K562 (cell line): ENCODE results near the gene ARHGAP9.

ENCODE experiments used
- BRD4 ChIP-seq: fragments of 200-600 bp; sonication (generic); IDR thresholded peaks from 2 replicates; pipeline ENCODE4 v1.6.1; 2017; ENCODE audit warnings: inconsistent platforms
- EZH2 ChIP-seq: IDR thresholded peaks from 2 replicates; pipeline ENCODE4 v1.6.1; 2012; ENCODE audit warnings: low read depth, mild to moderate bottlenecking, inconsistent platforms, low read length, borderline replicate concordance
- FOXK2 ChIP-seq, 2 experiments: fragments of 450-650 bp; IDR thresholded peaks in 1 of 2; conservative IDR thresholded peaks in 1 of 2; 2 replicates each; pipeline ENCODE4 v1.6.1; 2016; ENCODE audit warnings: low read depth in 2 of 2, mild to moderate bottlenecking in 1 of 2
- KLF10 ChIP-seq: fragments of 250-450 bp; sonication (Bioruptor Pico); IDR thresholded peaks from 2 replicates; pipeline ENCODE4 v1.6.1; 2021; ENCODE audit warnings: matching md5 sums
- POLR2A ChIP-seq: fragments of 450-650 bp; conservative IDR thresholded peaks from 2 replicates; pipeline ENCODE4 v1.6.1; 2016
- SIN3A ChIP-seq, 2 experiments: fragments of 150-350 bp in 1 of 2; IDR thresholded peaks; 2 replicates each; pipeline ENCODE4 v1.6.1; 2011 to 2016; ENCODE audit warnings: borderline replicate concordance in 2 of 2, low read depth in 2 of 2, low read length in 2 of 2, mild to moderate bottlenecking in 2 of 2, moderate library complexity in 2 of 2; ENCODE audit not compliant: control insufficient read depth in 1 of 2
- SMAD4 ChIP-seq: fragments of 250-450 bp; sonication (Bioruptor Pico); conservative IDR thresholded peaks from 2 replicates; pipeline ENCODE4 v1.8.0; 2021; ENCODE audit warnings: inconsistent platforms, mild to moderate bottlenecking, moderate library complexity
- SP2 ChIP-seq: IDR thresholded peaks from 2 replicates; pipeline ENCODE4 v1.6.1; 2011; ENCODE audit warnings: mild to moderate bottlenecking, low read depth, low read length, moderate library complexity; ENCODE audit not compliant: poor library complexity, severe bottlenecking; ENCODE audit errors: extremely low read depth
- TCF7 ChIP-seq: sonication (generic); IDR thresholded peaks from 2 replicates; pipeline ENCODE4 v1.6.1; 2016; ENCODE audit warnings: antibody characterized with exemption, borderline replicate concordance
- ZNF217 ChIP-seq: sonication (generic); formaldehyde crosslinking; IDR thresholded peaks from 2 replicates; pipeline ENCODE4 v1.8.0; 2022; ENCODE audit warnings: mild to moderate bottlenecking, missing genetic modification reagents
- ZNF24 ChIP-seq: fragments of 450-650 bp; IDR thresholded peaks from 2 replicates; pipeline ENCODE4 v1.6.1; 2016
- ZNF324 ChIP-seq: fragments of 250-450 bp; sonication (Bioruptor Pico); IDR thresholded peaks from 2 replicates; pipeline ENCODE4 v1.4.0; 2020; ENCODE audit warnings: mild to moderate bottlenecking
- TF ChIP-seq, protein P1 (sequence below), 2 experiments: IDR thresholded peaks in 1 of 2; conservative IDR thresholded peaks in 1 of 2; 2 replicates each; pipeline ENCODE4 v1.6.1; 2016; ENCODE audit warnings: low read depth in 2 of 2, mild to moderate bottlenecking in 1 of 2, missing compliant biosample characterization in 1 of 2, missing genetic modification characterization in 1 of 2, moderate library complexity in 1 of 2
- TF ChIP-seq, protein P2 (sequence below), 3 experiments: IDR thresholded peaks in 2 of 3; conservative IDR thresholded peaks in 1 of 3; 2 replicates each; pipeline ENCODE4 v1.5.1; 2011 to 2012; ENCODE audit warnings: low read length in 3 of 3, mild to moderate bottlenecking in 3 of 3, control low read depth in 2 of 3, improper control_type of control experiment in 1 of 3, inconsistent platforms in 1 of 3, low read depth in 1 of 3, mixed read lengths in 1 of 3, moderate library complexity in 1 of 3; ENCODE audit not compliant: insufficient read depth in 2 of 3

DNA sequence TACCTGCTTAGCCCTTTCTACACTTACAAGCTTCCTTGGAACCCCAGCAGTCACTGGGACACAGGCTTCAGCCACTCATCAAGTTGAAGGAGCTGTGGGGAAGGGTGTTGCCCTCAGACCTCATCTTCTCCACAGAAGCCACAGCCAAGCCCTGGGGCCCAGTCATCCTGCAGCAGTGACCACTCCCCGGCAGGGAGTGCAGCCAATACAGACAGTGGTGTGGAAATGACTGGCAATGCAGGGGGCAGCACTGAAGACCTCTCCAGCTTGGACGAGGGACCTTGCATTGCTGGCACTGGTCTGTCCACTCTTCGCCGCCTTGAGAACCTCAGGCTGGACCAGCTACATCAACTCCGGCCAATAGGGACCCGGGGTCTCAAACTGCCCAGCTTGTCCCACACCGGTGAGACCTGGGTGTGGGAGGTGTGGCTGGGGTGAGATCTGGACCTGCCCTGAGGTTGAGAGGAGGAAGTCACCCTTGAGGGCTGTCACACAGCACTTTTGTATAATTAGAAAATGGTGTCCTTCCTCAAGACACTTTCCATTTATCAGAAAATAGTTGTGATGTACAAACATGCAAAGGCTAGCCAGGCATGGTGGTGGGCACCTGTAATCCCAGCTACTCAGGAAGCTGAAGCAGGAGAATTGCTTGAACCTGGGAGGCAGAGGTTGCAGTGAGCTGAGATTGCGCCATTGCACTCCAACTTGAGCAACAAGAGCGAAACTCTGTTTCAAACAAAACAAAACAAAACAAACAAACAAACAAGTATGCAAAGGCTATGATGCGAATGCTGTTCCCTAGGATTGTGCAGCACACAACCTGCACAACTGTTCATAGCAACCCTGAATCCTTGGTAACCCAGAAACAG lies 10.1 kb downstream of the ARHGAP9 start:
- TF ChIP-seq BRD4 (no peak), TCF7 (no peak), EZH2 (no peak), FOXK2 (conservative IDR thresholded peaks at IDR 0.05 in 1 of 2, IDR thresholded peaks at IDR 0.05 in 1 of 2; ENCODE audit: low read depth in 2 of 2) (no peak), KLF10 (CRISPR knock-in tag) (no peak), SMAD4 (CRISPR knock-in tag) (no peak), ZNF324 (CRISPR knock-in tag) (no peak), ZNF24 (no peak), SIN3A (IDR thresholded peaks at IDR 0.05; ENCODE audit: borderline replicate concordance in 2 of 2, control insufficient read depth in 1 of 2, low read depth in 2 of 2, low read length in 2 of 2) (no peak), POLR2A (no peak), SP2 (no peak), ZNF217 (CRISPR knock-in tag) (no peak)
- TF ChIP-seq, protein P1, sequence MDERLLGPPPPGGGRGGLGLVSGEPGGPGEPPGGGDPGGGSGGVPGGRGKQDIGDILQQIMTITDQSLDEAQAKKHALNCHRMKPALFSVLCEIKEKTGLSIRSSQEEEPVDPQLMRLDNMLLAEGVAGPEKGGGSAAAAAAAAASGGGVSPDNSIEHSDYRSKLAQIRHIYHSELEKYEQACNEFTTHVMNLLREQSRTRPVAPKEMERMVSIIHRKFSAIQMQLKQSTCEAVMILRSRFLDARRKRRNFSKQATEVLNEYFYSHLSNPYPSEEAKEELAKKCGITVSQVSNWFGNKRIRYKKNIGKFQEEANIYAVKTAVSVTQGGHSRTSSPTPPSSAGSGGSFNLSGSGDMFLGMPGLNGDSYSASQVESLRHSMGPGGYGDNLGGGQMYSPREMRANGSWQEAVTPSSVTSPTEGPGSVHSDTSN (CRISPR knock-in tag; IDR thresholded peaks at IDR 0.05; ENCODE audit: low read depth) = no peak
- TF ChIP-seq, protein P1 (tag; conservative IDR thresholded peaks at IDR 0.05; ENCODE audit: low read depth) = no peak
- TF ChIP-seq, protein P2, sequence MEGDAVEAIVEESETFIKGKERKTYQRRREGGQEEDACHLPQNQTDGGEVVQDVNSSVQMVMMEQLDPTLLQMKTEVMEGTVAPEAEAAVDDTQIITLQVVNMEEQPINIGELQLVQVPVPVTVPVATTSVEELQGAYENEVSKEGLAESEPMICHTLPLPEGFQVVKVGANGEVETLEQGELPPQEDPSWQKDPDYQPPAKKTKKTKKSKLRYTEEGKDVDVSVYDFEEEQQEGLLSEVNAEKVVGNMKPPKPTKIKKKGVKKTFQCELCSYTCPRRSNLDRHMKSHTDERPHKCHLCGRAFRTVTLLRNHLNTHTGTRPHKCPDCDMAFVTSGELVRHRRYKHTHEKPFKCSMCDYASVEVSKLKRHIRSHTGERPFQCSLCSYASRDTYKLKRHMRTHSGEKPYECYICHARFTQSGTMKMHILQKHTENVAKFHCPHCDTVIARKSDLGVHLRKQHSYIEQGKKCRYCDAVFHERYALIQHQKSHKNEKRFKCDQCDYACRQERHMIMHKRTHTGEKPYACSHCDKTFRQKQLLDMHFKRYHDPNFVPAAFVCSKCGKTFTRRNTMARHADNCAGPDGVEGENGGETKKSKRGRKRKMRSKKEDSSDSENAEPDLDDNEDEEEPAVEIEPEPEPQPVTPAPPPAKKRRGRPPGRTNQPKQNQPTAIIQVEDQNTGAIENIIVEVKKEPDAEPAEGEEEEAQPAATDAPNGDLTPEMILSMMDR (IDR thresholded peaks at IDR 0.05 in 2 of 3, conservative IDR thresholded peaks at IDR 0.05 in 1 of 3; ENCODE audit: insufficient read depth in 2 of 3, low read depth in 1 of 3, low read length in 3 of 3) = 0 out of 6 replicates have a peak, but pooled peaks of 1 of the 3 experiments have one; percentile 16
